CD4-positive, CD25-positive, alpha-beta regulatory T cell (primary cell): Measurements from ENCODE around the gene ZNF865. TPM values are rescaled to one million over a fixed set of nuclear protein-coding genes. Genes with fewer than 3 reads are reported as not detected.
A peak's percentile ranks its signal among the peaks of the same experiment; 100 is the strongest.

Experiments
- ATAC-seq, 2 donors: fragments of 150-1000 bp; cut with Tn5 transposase; one replicate each; pipeline ENCODE4 v1.10.0; 2021; ENCODE audit warnings: low read depth in 2 of 2, moderate number of reproducible peaks in 2 of 2, moderate library complexity in 1 of 2
- DNase-seq, 3 donors: peaks; one replicate each; pipeline versions ENCODE4 v3.0.0 to v3.0.0-alpha.2; 2012 to 2022; ENCODE audit warnings: mixed read lengths in 1 of 3
- H3K27ac ChIP-seq: one replicate; pipeline ENCODE4 v1.7.0; 2013; ENCODE audit warnings: mild to moderate bottlenecking, low read length; ENCODE audit not compliant: insufficient read depth, poor library complexity, severe bottlenecking
- H3K27me3 ChIP-seq: one replicate; pipeline ENCODE4 v1.7.0; 2013; ENCODE audit warnings: low read length; ENCODE audit not compliant: control insufficient read depth, insufficient read depth
- H3K36me3 ChIP-seq: one replicate; pipeline ENCODE4 v1.7.0; 2013; ENCODE audit warnings: mild to moderate bottlenecking, low read length, moderate library complexity; ENCODE audit not compliant: control insufficient read depth, insufficient read depth
- H3K4me1 ChIP-seq: 2 replicates; pipeline ENCODE4 v1.7.0; 2013; ENCODE audit warnings: mild to moderate bottlenecking, low read length; ENCODE audit not compliant: insufficient read depth, control insufficient read depth, poor library complexity, severe bottlenecking
- H3K4me3 ChIP-seq: one replicate; pipeline ENCODE4 v1.7.0; 2013; ENCODE audit warnings: low read depth, mild to moderate bottlenecking, low read length, moderate library complexity
- H3K9me3 ChIP-seq, 2 experiments: 1 replicate in 1 of 2; 2 replicates in 1 of 2; pipeline ENCODE4 v1.7.0; 2013; ENCODE audit warnings: low read length in 2 of 2, mild to moderate bottlenecking in 1 of 2, moderate library complexity in 1 of 2; ENCODE audit not compliant: control insufficient read depth in 2 of 2
- H3K27ac Mint-ChIP-seq, 3 donors: one replicate each; pipeline ENCODE4 v1.8.0; 2020 to 2022; ENCODE audit warnings: mild to moderate bottlenecking in 3 of 3, mixed read lengths in 3 of 3, moderate library complexity in 2 of 3
- H3K27me3 Mint-ChIP-seq: one replicate; pipeline ENCODE4 v1.8.0; 2022; ENCODE audit warnings: mild to moderate bottlenecking, mixed read lengths
- H3K36me3 Mint-ChIP-seq: one replicate; pipeline ENCODE4 v1.8.0; 2020; ENCODE audit warnings: mixed read lengths
- H3K4me1 Mint-ChIP-seq, 4 donors: one replicate each; pipeline ENCODE4 v1.8.0; 2020 to 2022; ENCODE audit warnings: mixed read lengths in 4 of 4, mild to moderate bottlenecking in 1 of 4
- H3K4me3 Mint-ChIP-seq, 4 donors: one replicate each; pipeline ENCODE4 v1.8.0; 2020 to 2022; ENCODE audit warnings: mild to moderate bottlenecking in 4 of 4, mixed read lengths in 4 of 4, moderate library complexity in 3 of 4
- H3K9me3 Mint-ChIP-seq, 7 donors: one replicate each; pipeline ENCODE4 v1.8.0; 2020 to 2022; ENCODE audit warnings: mixed read lengths in 7 of 7, mild to moderate bottlenecking in 3 of 7, moderate library complexity in 2 of 7
- polyA plus RNA-seq, 4 donors: library from polyadenylated mRNA; unstranded; fragments of 300-500 nt; fragmentation: Illumina TruSeq; gene quantifications; one replicate each; pipeline ENCODE4 v1.2.3, GENCODE V29; 2021
- total RNA-seq: library from RNA; stranded (reverse); gene quantifications from one replicate; pipeline ENCODE4 v1.2.3, GENCODE V29; 2022

Gene ZNF865
- total and polyA plus RNA-seq, 5 donors from 2014 or later: 0.05 to 12.8 (median 0.10) TPM

- H3K27ac Mint-ChIP-seq: peak overlapping the region in 2 of 3 donors; percentile 67 to 93
- peaks cover 6% of the 10 kb centered on the region for H3K27me3 Mint-ChIP-seq
- H3K4me3 Mint-ChIP-seq: peak overlapping the region; percentile 93 to 97 (median 96)
- Histone ChIP-seq H3K27ac (no peak overlapping the region), H3K36me3 (peaks cover 8% of the 10 kb centered on the region), H3K4me1 (peaks cover 67% of the 10 kb centered on the region), H3K4me3 (no peak overlapping the region), H3K27me3 (no peaks in the 10 kb centered on the region), H3K9me3 (no peaks in the 10 kb centered on the region)
- no peaks in the 10 kb centered on the region for H3K9me3 Mint-ChIP-seq
- ATAC-seq (no peak), DNase-seq (no peak)
- H3K36me3 Mint-ChIP-seq: no peaks in the 10 kb centered on the region
- H3K4me1 Mint-ChIP-seq: peaks cover 0 to 59% (median 30%) of the 10 kb centered on the region in 4 donors
Observed at GRCh38 chr19:55644842-55645511, 39.5 kb downstream of the ZNF865 start.

DNA sequence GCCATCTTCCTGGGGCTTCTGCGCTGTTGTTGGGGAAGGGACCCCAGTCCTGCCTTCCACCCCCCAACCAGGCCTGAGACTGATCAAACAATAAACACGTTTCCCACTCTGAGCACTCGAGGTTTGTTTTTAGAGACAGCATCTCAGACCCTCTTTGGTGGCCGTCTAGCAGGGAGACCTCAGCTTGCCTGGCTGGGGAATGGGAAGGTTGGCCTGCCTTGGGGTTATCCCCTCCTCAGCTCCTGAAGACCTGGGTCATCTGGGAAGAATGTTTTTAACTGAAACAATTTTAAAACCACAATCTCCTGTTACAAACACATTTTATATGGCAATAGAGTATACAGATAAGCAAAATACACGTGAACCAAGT is 40.0 kb downstream of the ZNF865 start:
- no peak for DNase-seq
- Histone ChIP-seq H3K4me1 (peaks cover 62% of the 10 kb centered on the region), H3K36me3 (peaks cover 8% of the 10 kb centered on the region), H3K27ac (no peak overlapping the region), H3K27me3 (no peaks in the 10 kb centered on the region), H3K9me3 (no peaks in the 10 kb centered on the region), H3K4me3 (no peak overlapping the region)
- Mint-ChIP-seq H3K27ac (peak overlapping the region in 1 of 3 donors; percentile 20), H3K4me1 (peaks cover 0 to 60% (median 28%) of the 10 kb centered on the region in 4 donors), H3K4me3 (peak overlapping the region; percentile 65 to 93 (median 84)), H3K9me3 (no peaks in the 10 kb centered on the region), H3K27me3 (peaks cover 6% of the 10 kb centered on the region), H3K36me3 (no peaks in the 10 kb centered on the region)
- ATAC-seq: no peak

GRCh38 chr19:55646889-55647731 is 41.7 kb downstream of the ZNF865 start:
- H3K4me1 ChIP-seq: peaks cover 47% of the 10 kb centered on the region
- Mint-ChIP-seq H3K27ac (peak overlapping the region in 2 of 3 donors; percentile 38 to 62), H3K4me1 (peaks cover 0 to 50% (median 20%) of the 10 kb centered on the region in 4 donors), H3K27me3 (peaks cover 6% of the 10 kb centered on the region), H3K4me3 (peak overlapping the region; percentile 79 to 90 (median 85)), H3K9me3 (no peaks in the 10 kb centered on the region), H3K36me3 (no peaks in the 10 kb centered on the region)
- peak overlapping the region; percentile 26 for H3K4me3 ChIP-seq
- no peak for DNase-seq
- no peak for ATAC-seq
- peak overlapping the region; percentile 55 for H3K27ac ChIP-seq
- no peaks in the 10 kb centered on the region for H3K9me3 ChIP-seq
- no peaks in the 10 kb centered on the region for H3K27me3 ChIP-seq
- peaks cover 8% of the 10 kb centered on the region for H3K36me3 ChIP-seq

- Histone ChIP-seq H3K27me3 (no peaks in the 10 kb centered on the region), H3K9me3 (no peaks in the 10 kb centered on the region), H3K4me3 (peak within 1 kb of the TSS; percentile 26), H3K27ac (peak within 1 kb of the TSS; percentile 55), H3K36me3 (peaks cover 8% of the 10 kb centered on the region), H3K4me1 (peaks cover 39% of the 10 kb centered on the region)
- H3K27ac Mint-ChIP-seq: peak within 1 kb of the TSS in 2 of 3 donors; percentile 38 to 62
- H3K4me1 Mint-ChIP-seq: peaks cover 0 to 46% (median 18%) of the 10 kb centered on the region in 4 donors
- H3K4me3 Mint-ChIP-seq: peak within 1 kb of the TSS; percentile 79 to 90 (median 85)
- H3K27me3 Mint-ChIP-seq: peaks cover 6% of the 10 kb centered on the region
- DNase-seq: peak in 2 of 3 donors; percentile 39 to 55
- peak in 1 of 2 donors; percentile 20 for ATAC-seq
- H3K9me3 Mint-ChIP-seq: no peaks in the 10 kb centered on the region
- H3K36me3 Mint-ChIP-seq: no peaks in the 10 kb centered on the region
Observed at GRCh38 chr19:55647732-55648584, 42.5 kb downstream of the ZNF865 start, which contains the start of gene CCDC106. TSS of gene CCDC106 (plus strand) at chr19:55648212. CDS start at chr19:55649047, 835 bp downstream.

- no peaks in the 10 kb centered on the region for H3K27me3 ChIP-seq
- peaks cover 0 to 44% (median 14%) of the 10 kb centered on the region in 4 donors for H3K4me1 Mint-ChIP-seq
- H3K36me3 ChIP-seq: peaks cover 8% of the 10 kb centered on the region
- no peaks in the 10 kb centered on the region for H3K9me3 Mint-ChIP-seq
- no peaks in the 10 kb centered on the region for H3K36me3 Mint-ChIP-seq
- ATAC-seq: no peak
- no peak for DNase-seq
- H3K27me3 Mint-ChIP-seq: peaks cover 4% of the 10 kb centered on the region
- no peak overlapping the region for H3K27ac Mint-ChIP-seq
- H3K9me3 ChIP-seq: no peaks in the 10 kb centered on the region
- H3K27ac ChIP-seq: no peak overlapping the region
- peaks cover 35% of the 10 kb centered on the region for H3K4me1 ChIP-seq
- no peak overlapping the region for H3K4me3 ChIP-seq
- H3K4me3 Mint-ChIP-seq: peak overlapping the region; percentile 32 to 79 (median 74)
Observed at GRCh38 chr19:55648585-55649267, 43.3 kb downstream of the ZNF865 start.

- no peak overlapping the region for H3K27ac ChIP-seq
- Mint-ChIP-seq H3K9me3 (peaks cover 0 to 2% (median 0%) of the 10 kb centered on the region in 7 donors), H3K36me3 (no peaks in the 10 kb centered on the region), H3K4me1 (peaks cover 0 to 38% (median 11%) of the 10 kb centered on the region in 4 donors), H3K27me3 (peaks cover 12% of the 10 kb centered on the region), H3K27ac (peak overlapping the region in 1 of 3 donors; percentile 56), H3K4me3 (peak overlapping the region; percentile 55 to 84 (median 76))
- no peaks in the 10 kb centered on the region for H3K9me3 ChIP-seq
- peaks cover 8% of the 10 kb centered on the region for H3K36me3 ChIP-seq
- DNase-seq (no peak), ATAC-seq (no peak)
- H3K27me3 ChIP-seq: no peaks in the 10 kb centered on the region
- peaks cover 27% of the 10 kb centered on the region for H3K4me1 ChIP-seq
- no peak overlapping the region for H3K4me3 ChIP-seq
Observed at GRCh38 chr19:55649268-55650125, 44.0 kb downstream of the ZNF865 start.
